ELR (cell line): ENCODE results near the gene G6PD.
"Not testable (repeated sequence)": the region's sequence is repeated elsewhere in the genome, so short reads cannot be mapped to it uniquely, and the experiment has no call there.

Experiments used
- DNase-seq: peaks from one replicate; pipeline ENCODE4 v3.0.0-alpha.2; 2015; ENCODE audit warnings: low read depth

The G6PD gene

DNA sequence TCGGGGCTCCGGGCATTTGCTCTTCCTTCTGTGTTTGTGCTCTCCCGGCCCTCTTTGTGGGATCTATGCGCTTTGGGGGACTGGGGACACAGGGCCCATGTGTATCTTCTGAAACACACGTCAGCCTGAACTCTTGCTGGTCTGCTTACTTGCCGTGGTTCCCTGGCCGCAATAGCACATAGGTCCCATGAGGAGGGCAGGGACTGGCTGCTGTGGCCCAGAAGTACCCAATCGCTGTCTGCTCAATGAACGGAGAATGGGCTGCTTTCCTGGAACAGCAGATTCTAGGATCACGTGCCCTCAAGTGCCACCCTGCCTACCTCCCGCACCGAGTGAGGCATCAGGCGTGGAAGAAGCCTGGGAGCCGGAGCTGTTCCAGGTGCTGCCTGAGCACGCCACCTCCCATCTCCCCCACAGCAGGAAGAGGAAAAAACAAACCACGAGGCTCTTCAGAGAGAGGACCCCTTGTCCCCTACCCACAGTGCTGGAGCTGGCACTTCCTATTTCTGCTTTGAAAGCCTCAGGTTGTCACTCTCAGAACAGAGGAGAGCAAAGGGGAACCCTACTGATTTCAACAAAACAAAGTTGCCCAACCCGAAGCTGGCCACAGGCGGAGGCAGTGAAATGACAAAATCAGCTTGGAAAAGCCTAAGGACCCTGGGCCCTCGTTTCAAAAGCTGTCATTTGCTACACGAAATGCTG, 3.8 kb downstream of the G6PD start:
- no peak for DNase-seq

DNA sequence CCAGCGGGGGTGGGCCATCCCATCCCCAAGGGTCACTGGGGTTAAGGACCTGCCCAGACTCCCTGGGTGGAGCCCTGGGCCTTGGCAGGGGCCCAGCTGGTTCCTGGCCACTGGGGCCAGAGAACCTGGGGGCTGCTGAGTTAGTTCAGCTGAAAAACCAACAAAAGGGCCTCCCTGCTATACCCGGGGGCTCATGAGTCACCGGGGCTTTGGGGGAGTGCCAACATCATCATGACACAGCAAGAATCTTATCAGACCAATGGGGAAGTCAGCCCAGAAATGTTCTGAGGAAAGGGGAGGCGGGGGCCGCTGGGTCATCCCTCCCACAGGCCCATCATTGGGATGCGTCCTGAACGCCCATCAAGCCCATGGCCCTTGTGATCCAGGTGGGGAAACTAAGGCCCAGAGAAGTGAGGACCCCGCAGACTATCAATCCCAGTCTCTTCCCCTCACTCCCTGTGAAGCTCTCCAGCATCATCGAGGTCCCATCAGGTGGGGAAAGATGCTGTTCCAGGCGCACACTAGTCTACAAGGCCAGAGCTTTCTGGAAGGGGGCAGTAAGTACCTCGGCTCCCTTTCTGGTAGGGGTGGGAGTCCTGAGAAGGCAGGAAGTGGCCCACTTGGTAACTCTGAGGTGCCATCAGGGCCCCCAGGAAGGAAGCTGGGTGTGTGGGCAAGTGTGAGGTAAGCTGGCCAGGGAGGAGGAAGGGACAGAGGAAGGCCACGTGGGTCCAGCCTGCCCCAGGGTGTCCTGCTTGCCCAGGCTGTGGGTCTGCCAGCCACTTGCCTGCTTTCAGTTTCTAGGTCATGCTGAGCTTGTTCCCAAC, 4.5 kb downstream of the G6PD start:
- DNase-seq, result peak; percentile 92

- DNase-seq, result no peak
Observed at GRCh38 chrX:154541589-154541895, 5.1 kb downstream of the G6PD start.

GRCh38 chrX:154540897-154541535, 5.6 kb downstream of the G6PD start:
- DNase-seq, result peak; percentile 51

DNA sequence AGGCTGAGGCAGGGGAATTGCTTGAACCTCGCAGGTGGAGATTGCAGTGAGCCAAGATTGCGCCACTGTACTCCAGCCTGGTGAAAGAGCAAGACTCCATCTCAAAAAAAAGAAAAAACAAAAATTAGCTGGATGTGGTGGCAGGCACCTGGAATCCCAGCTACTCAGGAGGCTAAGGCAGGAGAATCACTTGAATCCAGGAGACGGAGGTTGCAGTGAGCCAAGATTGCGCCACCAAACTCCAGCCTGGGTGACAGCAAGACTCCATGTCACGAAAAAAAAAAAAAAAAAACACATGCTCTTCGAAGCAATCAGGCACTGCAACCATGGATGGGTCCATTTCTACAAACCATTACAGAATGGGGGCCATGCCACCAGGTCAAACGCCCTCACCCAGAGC, 6.3 kb downstream of the G6PD start:
- not testable (repeated sequence) for DNase-seq

- DNase-seq, result no peak
Observed at GRCh38 chrX:154539077-154539476, 7.6 kb downstream of the G6PD start.

GRCh38 chrX:154535892-154536291, 10.8 kb downstream of the G6PD start:
- DNase-seq, result no peak

- peak; percentile 86 for DNase-seq
Observed at GRCh38 chrX:154534526-154535322, 11.9 kb downstream of the G6PD start.

GRCh38 chrX:154532690-154533089, 14.0 kb downstream of the G6PD start:
- DNase-seq, result no peak

- peak; percentile 80 for DNase-seq
Observed at GRCh38 chrX:154531626-154532025, 15.0 kb downstream of the G6PD start.

DNA sequence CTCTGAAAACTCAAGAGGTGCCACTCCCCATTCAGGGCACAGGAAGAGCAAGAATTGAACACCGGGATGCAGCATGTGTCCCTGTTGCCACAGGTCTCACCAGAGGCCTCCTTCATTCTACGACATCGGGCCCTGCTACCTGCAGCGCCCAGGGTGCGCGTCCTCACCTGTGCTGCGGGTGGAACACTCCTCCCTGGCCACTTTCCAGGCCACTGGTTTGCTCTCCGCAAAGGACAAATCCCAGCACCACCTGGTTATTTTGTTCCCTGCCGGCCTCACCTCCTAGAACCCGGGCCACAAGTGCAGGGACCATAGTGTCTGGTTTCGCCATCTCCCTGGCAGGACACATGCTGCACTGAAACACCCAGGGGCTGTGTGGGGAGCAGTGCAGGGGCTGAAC, 16.4 kb downstream of the G6PD start:
- DNase-seq, result no peak

GRCh38 chrX:154529206-154529612, 17.4 kb downstream of the G6PD start:
- DNase-seq, result peak; percentile 62

- peak; percentile 76 for DNase-seq
Observed at GRCh38 chrX:154526901-154527675, 19.6 kb downstream of the G6PD start.

DNA sequence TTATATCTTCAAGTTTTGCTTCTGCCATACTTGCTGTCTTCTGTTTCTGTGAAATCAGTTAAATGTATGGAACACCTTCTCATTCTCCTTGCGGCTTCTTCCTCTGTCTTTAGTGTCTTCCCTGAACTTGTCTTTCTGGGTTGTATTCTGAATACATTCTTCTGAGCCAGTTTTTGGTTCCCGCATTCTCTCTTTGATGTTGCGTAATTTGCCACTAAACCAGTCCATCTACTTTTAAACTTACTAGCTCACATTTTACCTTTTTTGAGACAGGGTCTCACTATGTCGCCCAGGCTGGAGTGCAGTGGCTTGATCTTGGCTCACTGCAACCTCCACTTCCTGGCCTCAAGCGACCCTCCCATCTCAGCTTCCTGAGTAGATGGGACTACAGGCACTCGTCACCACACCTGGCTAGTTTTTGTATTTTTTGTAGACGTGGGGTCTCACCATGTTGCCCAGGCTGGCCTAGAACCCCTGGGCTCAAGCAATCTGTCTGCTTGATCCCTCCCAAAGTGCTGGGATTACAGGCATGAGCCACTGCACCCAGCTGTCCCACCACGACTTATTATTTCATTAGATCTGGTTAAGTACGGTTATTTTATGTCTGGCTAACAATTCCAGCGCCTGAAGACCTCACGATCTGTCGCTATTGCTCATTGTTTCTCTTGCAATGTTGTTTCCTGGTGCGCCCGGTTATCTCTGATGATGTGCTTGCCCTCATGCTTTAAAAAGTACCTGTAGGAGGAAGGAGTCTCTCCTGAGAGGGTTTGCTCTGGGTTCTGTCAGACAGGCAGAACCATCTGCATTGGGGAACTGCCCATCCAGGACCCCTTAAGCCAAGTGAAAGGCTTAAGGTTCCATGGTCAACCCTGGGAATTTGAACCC, 20.8 kb downstream of the G6PD start:
- DNase-seq, result no peak

DNA sequence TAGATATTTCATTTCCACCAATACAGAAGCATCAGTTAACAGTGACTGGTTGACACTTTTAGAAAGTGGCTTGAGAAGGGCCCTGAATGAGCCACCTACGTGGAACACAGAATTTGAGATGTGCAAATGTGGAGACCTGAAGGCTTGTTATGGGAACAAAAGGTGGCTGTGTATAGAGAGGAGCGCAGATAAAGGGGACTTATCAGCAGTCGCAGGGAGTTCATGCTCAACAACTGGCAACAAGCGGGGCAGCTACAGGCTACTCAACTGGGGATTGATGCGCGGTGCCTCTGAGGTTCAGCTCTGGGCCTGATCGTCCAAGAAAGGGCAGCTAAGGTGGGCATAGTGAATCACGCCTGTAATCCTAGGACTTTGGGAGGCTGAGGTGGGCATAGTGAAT, 27.3 kb downstream of the G6PD start:
- DNase-seq, result no peak

DNA sequence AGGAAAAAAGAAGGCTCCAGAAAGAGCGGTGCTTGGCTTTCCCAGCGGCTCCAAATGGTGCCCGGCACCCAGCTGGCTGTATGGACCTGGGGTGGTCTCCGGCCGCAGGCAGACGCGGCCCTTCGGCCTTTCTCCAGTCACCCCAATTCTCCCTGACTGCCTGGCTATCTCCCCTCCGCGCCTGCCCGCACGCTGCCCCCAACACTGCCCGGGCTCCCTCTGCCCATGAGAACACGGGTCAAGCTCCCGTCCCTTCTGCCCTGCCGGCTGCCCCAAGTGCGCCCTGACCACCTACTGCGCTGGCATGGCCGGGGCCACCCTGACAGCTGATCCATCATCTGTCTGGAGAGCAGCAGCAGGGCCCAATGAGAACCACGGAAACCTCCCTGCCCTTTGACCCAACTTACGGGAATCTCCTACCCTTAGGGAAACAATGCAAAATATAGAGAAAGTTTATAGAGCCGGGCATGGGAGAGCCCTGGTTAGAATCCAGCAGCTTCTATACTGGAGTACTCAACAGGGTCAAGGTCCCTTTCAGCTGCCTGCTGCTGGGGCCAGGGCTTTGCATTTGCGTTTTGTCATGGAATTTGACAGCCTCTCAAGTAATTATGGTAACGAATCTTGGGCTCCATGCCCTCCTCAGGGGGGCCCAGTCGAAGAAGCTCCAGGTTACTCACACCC, 29.4 kb downstream of the G6PD start:
- no peak for DNase-seq

- DNase-seq, result peak; percentile 31
Observed at GRCh38 chrX:154516656-154517100, 30.0 kb downstream of the G6PD start.

GRCh38 chrX:154515966-154516655, 30.5 kb downstream of the G6PD start, which contains the start of gene FAM3A:
FAM3A (minus strand) TSS chrX:154516232; CDS start chrX:154515772, 460 bp downstream.
- DNase-seq, result peak; percentile 86
